Esophagus (tissue), 2 donors: ENCODE results near the gene MYO16. TPM values are rescaled to one million over a fixed set of nuclear protein-coding genes. Genes with fewer than 3 reads are reported as not detected.

Experiments
- H3K27ac ChIP-seq, 2 donors: one replicate each; pipeline ENCODE4 v1.5.1; 2013; ENCODE audit warnings: low read depth in 2 of 2, mild to moderate bottlenecking in 2 of 2, inconsistent platforms in 1 of 2, low read length in 1 of 2, moderate library complexity in 1 of 2
- H3K27me3 ChIP-seq, 2 donors: one replicate each; pipeline ENCODE4 v1.6.1; 2013; ENCODE audit warnings: low read length in 2 of 2, control low read depth in 1 of 2, mild to moderate bottlenecking in 1 of 2; ENCODE audit not compliant: insufficient read depth in 2 of 2, control insufficient read depth in 1 of 2
- H3K36me3 ChIP-seq, 2 donors: one replicate each; pipeline ENCODE4 v1.6.1; 2013; ENCODE audit warnings: low read length in 1 of 2; ENCODE audit not compliant: control insufficient read depth in 2 of 2, insufficient read depth in 2 of 2
- H3K4me1 ChIP-seq, 2 donors: one replicate each; pipeline ENCODE4 v1.6.1; 2013; ENCODE audit warnings: low read length in 1 of 2; ENCODE audit not compliant: control insufficient read depth in 2 of 2, insufficient read depth in 2 of 2
- H3K4me3 ChIP-seq, 2 donors: one replicate each; pipeline ENCODE4 v1.5.1; 2013; ENCODE audit warnings: low read length in 2 of 2, mild to moderate bottlenecking in 2 of 2, low read depth in 1 of 2, moderate library complexity in 1 of 2
- H3K9me3 ChIP-seq, 2 donors: one replicate each; pipeline ENCODE4 v1.6.1; 2013; ENCODE audit warnings: mild to moderate bottlenecking in 2 of 2, low read depth in 1 of 2, low read length in 1 of 2, moderate library complexity in 1 of 2; ENCODE audit not compliant: control insufficient read depth in 2 of 2, insufficient read depth in 1 of 2
- WGBS, 2 donors: extraction: QIAGEN DNeasy Blood & Tissue Kit; methylation state at CpG; one replicate each; pipeline ENCODE4 v1.1.7; 2013; 5-methylcytosine and 5-hydroxymethylcytosine counted together
- polyA plus RNA-seq, 2 donors: library from polyadenylated mRNA; stranded (reverse); fragments of 200-250 nt; gene quantifications; one replicate each; pipeline ENCODE4 v1.2.3, GENCODE V29; 2013
- donor health status: healthy with polysubstance abuse.
- donor health status: Bipolar disorder and iron deficiency.

MYO16 gene
- polyA plus RNA-seq, 2 donors: 0.06 to 0.18 TPM

DNA sequence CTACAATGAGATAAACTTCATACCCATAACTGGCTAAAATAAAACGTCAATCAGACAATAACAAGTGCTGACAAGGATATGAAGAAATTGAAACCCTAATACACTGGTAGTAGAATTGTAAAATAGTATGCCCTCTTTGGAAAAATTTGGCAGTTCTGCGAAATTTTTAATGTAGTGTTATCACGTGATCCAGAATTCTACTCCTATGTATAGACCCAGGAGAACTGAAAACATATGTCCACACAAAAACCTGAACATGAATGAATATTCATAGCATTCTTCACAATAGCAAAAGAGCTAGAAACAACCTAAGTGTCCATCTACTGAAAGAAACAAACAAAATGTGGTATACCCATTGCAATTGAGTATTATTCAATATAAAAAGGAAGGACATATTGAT lies 14.2 kb upstream of the MYO16 start:
- H3K36me3 ChIP-seq: no peaks in the 10 kb centered on the region
- no peak overlapping the region for H3K27ac ChIP-seq
- 79 to 82% methylated on average over 3 of the region's 3 CpGs for WGBS, 2 donors
- no peaks in the 10 kb centered on the region for H3K9me3 ChIP-seq
- H3K4me3 ChIP-seq: no peak overlapping the region
- no peaks in the 10 kb centered on the region for H3K27me3 ChIP-seq
- no peaks in the 10 kb centered on the region for H3K4me1 ChIP-seq

GRCh38 chr13:108618233-108618632 lies 11.2 kb upstream of the MYO16 start:
- H3K4me1 ChIP-seq: no peaks in the 10 kb centered on the region
- no peak overlapping the region for H3K27ac ChIP-seq
- no peaks in the 10 kb centered on the region for H3K36me3 ChIP-seq
- H3K4me3 ChIP-seq: no peak overlapping the region
- 70 to 75% methylated on average over 1 of the region's 1 CpG for WGBS, 2 donors
- peaks cover 0 to 3% of the 10 kb centered on the region in 2 donors for H3K9me3 ChIP-seq
- H3K27me3 ChIP-seq: no peaks in the 10 kb centered on the region

DNA sequence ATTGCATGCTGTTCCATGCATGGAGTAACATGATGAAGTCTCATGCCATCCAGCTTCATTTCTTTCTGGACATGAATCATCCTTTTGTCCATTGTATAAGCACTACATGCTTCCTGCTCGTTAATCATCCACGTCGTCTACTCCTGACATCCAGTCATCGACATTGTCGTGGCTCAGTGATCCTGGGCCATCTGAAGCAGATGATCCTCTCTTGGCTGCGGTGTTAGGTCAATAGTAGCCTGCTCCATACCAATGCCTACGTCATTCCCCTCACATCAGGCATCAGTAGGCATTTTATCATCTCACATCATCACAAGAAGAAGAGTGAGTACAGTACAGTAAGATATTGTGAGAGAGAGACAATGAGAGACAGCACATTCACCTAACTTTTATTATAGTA lies 7.9 kb upstream of the MYO16 start:
- H3K27ac ChIP-seq: no peak overlapping the region

DNA sequence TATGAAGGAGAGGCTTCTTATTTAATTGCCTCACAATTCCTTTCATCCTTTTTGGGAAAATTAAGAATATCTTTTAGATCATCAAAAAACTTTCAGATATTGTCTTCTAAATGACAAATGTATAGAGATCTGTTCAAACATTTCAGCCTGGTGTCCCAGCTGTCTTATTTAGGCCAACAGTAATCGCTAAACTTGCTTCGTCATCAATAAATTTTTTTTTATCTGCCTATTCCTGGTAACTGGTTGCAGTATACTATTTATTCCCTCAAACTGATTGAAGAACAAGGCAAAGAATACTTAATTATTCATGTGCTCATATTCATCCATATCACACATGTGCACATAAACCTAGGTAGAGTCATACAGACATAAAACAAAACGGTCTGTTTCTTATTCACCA lies 5.3 kb upstream of the MYO16 start:
- 83 to 89% methylated on average over 3 of the region's 3 CpGs for WGBS, 2 donors
- H3K4me1 ChIP-seq: no peaks in the 10 kb centered on the region
- no peak overlapping the region for H3K27ac ChIP-seq
- H3K36me3 ChIP-seq: no peaks in the 10 kb centered on the region
- no peak overlapping the region for H3K4me3 ChIP-seq
- H3K9me3 ChIP-seq: peaks cover 0 to 3% of the 10 kb centered on the region in 2 donors
- no peaks in the 10 kb centered on the region for H3K27me3 ChIP-seq

More for the DNA sequence above, 7.9 kb upstream of the MYO16 start:
- Histone ChIP-seq H3K9me3 (peaks cover 0 to 3% of the 10 kb centered on the region in 2 donors), H3K27me3 (no peaks in the 10 kb centered on the region), H3K36me3 (no peaks in the 10 kb centered on the region), H3K4me1 (no peaks in the 10 kb centered on the region), H3K4me3 (no peak overlapping the region)
- WGBS, 2 donors: 73 to 74% methylated on average over 7 of the region's 7 CpGs

- Histone ChIP-seq H3K9me3 (peaks cover 0 to 3% of the 10 kb centered on the region in 2 donors), H3K27ac (no peak overlapping the region), H3K36me3 (no peaks in the 10 kb centered on the region), H3K4me1 (no peaks in the 10 kb centered on the region), H3K4me3 (no peak overlapping the region), H3K27me3 (no peaks in the 10 kb centered on the region)
- 55 to 74% methylated on average over 4 of the region's 4 CpGs for WGBS, 2 donors
These were observed 4.4 kb upstream of the MYO16 start for GRCh38 chr13:108624979-108625378.

DNA sequence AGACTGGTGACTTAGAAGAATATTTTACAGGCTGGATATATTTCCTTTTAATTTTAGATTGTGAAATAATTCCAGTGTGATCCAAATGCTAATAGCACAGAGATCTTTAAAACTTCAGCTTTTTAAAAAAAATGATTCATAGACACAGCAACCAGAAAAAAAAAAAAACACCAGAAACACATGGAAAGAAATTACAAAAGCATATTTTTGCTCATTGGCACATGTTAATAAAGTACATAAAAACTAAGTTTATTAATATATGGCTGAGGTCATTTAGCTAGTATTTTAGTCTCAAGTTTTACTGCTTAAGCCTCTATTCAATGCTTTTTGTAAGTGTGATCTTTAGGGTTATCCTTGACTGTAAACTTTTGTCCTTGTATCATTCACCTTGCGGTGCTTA lies 577 bp downstream of the MYO16 start:
- H3K4me1 ChIP-seq: no peaks in the 10 kb centered on the region
- H3K36me3 ChIP-seq: no peaks in the 10 kb centered on the region
- 89 to 91% methylated on average over 1 of the region's 1 CpG for WGBS, 2 donors
- H3K9me3 ChIP-seq: no peaks in the 10 kb centered on the region
- no peak overlapping the region for H3K27ac ChIP-seq
- H3K4me3 ChIP-seq: no peak overlapping the region
- H3K27me3 ChIP-seq: no peaks in the 10 kb centered on the region

- H3K9me3 ChIP-seq: no peaks in the 10 kb centered on the region
- no peaks in the 10 kb centered on the region for H3K4me1 ChIP-seq
- no peaks in the 10 kb centered on the region for H3K27me3 ChIP-seq
- no peaks in the 10 kb centered on the region for H3K36me3 ChIP-seq
- H3K27ac ChIP-seq: no peak overlapping the region
- 76 to 78% methylated on average over 5 of the region's 5 CpGs for WGBS, 2 donors
- H3K4me3 ChIP-seq: no peak overlapping the region
These were observed 3.3 kb downstream of the MYO16 start for GRCh38 chr13:108632649-108633167.

DNA sequence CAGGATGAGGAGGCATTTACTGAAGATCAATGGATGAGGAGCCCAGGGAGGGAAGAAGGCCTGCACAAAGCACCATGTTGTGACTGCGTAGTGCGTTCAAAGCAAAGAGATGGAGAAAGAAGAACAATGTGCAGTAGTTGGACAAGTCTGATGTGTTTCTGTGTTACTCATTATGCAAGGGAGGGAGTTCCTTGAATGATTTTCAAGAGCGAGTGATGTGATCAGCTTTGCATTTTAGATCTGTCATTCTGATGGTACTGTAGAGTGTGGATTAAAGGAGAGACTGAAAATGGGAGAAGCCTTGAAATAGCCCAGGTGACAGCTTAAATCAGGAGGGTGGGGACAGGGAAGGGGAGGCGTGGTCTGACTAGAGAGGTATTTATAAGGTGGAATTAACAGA lies 9.5 kb downstream of the MYO16 start:
- Histone ChIP-seq H3K27me3 (no peaks in the 10 kb centered on the region), H3K36me3 (no peaks in the 10 kb centered on the region), H3K9me3 (peaks cover 0 to 3% of the 10 kb centered on the region in 2 donors), H3K4me1 (no peaks in the 10 kb centered on the region), H3K4me3 (no peak overlapping the region), H3K27ac (no peak overlapping the region)
- 75 to 90% methylated on average over 4 of the region's 4 CpGs for WGBS, 2 donors

DNA sequence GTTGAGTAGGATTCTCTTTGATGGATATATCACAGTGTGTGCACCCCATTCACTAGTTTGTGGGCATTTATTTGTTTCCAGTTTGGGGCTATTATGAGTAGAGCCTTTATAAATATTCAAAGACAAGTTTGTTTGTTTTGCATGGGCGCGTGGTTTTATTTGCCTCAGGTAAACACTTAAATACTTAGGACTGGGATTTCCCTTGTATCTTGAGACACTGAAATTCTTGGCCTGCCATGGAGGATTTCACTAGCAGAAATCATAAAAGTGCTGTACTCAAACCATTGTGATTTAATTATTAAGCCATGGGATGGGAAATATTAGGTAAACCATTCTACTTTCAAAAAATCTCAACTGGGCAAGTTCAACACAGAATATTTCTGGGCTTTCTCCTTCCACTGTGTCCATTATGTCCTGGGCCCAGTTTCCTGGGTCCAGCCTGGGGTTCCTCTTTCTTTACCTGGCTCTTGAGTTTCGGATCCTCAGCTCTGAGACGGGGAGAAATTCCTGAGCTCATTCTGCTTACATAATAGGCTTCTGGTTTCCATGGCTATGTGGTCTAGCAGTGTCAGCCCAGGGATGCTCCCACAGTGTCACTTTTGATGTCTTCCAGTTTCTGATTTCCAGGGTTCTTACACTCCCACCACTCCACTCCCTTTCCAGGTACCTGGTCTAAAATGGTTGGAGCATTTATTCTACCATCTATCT lies 14.4 kb downstream of the MYO16 start:
- peaks cover 0 to 6% of the 10 kb centered on the region in 2 donors for H3K9me3 ChIP-seq
- H3K36me3 ChIP-seq: no peaks in the 10 kb centered on the region
- H3K27ac ChIP-seq: no peak overlapping the region
- H3K4me3 ChIP-seq: no peak overlapping the region
- no peaks in the 10 kb centered on the region for H3K27me3 ChIP-seq
- no peaks in the 10 kb centered on the region for H3K4me1 ChIP-seq
- WGBS, 2 donors: 60 to 63% methylated on average over 4 of the region's 4 CpGs

DNA sequence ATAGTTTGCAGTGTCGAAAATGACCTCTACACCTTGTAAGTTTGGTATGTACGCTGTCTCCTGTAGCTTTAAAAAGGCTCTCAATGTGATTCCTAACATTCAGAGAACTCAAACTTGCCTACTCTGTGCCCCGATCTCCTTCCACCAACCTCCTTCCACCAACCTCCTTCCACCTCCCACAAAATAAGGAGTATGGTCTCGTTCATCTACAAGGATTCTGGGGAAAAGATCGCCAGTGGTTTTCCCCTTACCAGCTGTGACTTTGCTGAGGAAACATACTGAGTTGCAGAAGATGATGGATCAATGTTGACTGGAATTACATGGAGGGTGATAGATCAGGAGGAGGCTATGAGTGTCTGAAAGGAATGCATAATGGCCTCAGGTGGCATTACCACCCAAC lies 16.0 kb downstream of the MYO16 start:
- Histone ChIP-seq H3K4me1 (no peaks in the 10 kb centered on the region), H3K9me3 (peaks cover 0 to 3% of the 10 kb centered on the region in 2 donors), H3K4me3 (no peak overlapping the region), H3K27ac (no peak overlapping the region), H3K36me3 (no peaks in the 10 kb centered on the region), H3K27me3 (no peaks in the 10 kb centered on the region)
- WGBS, 2 donors: 71 to 82% methylated on average over 5 of the region's 5 CpGs
